Skeletal muscle satellite cell (primary cell): ENCODE results near the gene FZD8.

ENCODE experiments used
- H3K27me3 ChIP-seq: 2 replicates; pipeline ENCODE4 v1.7.0; 2013; ENCODE audit warnings: low read length; ENCODE audit not compliant: control insufficient read depth, insufficient read depth
- H3K36me3 ChIP-seq: 2 replicates; pipeline ENCODE4 v1.7.0; 2013; ENCODE audit warnings: mild to moderate bottlenecking, control low read depth, low read length; ENCODE audit not compliant: insufficient read depth
- H3K4me1 ChIP-seq: 2 replicates; pipeline ENCODE4 v1.7.0; 2013; ENCODE audit warnings: low read length; ENCODE audit not compliant: control insufficient read depth, insufficient read depth
- H3K4me2 ChIP-seq: 2 replicates; pipeline ENCODE4 v1.7.0; 2013; ENCODE audit warnings: mild to moderate bottlenecking, low read length
- H3K4me3 ChIP-seq: 2 replicates; pipeline ENCODE4 v1.7.0; 2013; ENCODE audit warnings: low read length
- H3K9ac ChIP-seq: 2 replicates; pipeline ENCODE4 v1.7.0; 2013; ENCODE audit warnings: mild to moderate bottlenecking, low read depth, low read length, moderate library complexity
- H3K9me3 ChIP-seq: replicated peaks from 2 replicates; pipeline ENCODE4 v1.7.0; 2013; ENCODE audit warnings: mild to moderate bottlenecking, control low read depth, low read length

Gene FZD8

DNA sequence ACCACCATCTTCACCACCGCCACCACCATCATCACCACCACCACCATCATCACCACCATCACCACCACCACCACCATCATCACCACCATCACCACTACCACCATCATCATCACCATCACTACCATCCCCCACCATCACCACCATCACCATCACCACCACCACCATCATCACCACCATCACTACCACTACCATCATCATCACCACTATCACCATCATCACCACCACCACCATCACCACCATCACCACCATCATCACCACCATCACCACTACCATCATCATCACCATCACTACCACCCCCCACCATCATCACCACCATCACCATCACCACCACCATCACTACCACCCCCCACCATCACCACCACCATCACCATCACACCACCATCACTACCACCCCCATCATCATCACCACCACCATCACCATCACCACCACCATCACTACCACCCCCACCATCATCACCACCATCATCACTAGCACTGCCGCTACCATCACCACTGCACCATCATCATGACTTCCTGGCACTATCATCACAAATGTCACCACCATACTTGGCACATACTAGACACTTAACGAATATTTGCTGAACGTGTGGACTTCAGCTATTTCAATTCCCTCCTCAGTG lies 25.3 kb upstream of the FZD8 start:
- H3K4me3 ChIP-seq, result no peak overlapping the region
- H3K4me2 ChIP-seq, result no peak overlapping the region
- H3K27me3 ChIP-seq, result peaks cover 10% of the 10 kb centered on the region
- H3K4me1 ChIP-seq, result no peaks in the 10 kb centered on the region
- no peaks in the 10 kb centered on the region for H3K36me3 ChIP-seq
- H3K9ac ChIP-seq, result no peak overlapping the region
- H3K9me3 ChIP-seq, result no peaks in the 10 kb centered on the region

- Histone ChIP-seq H3K36me3 (no peaks in the 10 kb centered on the region), H3K4me1 (no peaks in the 10 kb centered on the region), H3K9me3 (no peaks in the 10 kb centered on the region), H3K4me3 (no peak overlapping the region), H3K9ac (no peak overlapping the region), H3K27me3 (peaks cover 10% of the 10 kb centered on the region), H3K4me2 (no peak overlapping the region)
Measured at GRCh38 chr10:35661236-35661635, 19.1 kb upstream of the FZD8 start.

DNA sequence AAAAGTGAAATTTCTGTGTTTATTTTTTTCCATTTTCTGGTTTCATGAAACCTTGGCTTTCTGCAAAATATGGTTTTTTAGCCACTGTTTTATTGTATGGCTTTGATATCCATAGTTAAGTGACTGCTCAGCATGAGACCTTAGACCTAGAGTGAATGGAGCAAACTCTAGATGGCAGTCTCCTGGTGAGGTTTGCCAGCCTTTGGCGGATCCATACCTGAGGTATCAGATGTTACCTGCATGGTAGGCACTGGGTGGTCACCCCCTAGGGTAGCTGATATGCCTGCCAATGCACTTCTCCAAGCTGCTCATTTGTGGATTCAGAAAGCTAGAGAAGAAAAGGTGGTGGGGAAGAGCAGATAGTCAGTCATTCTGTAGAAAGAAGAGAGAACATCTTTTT lies 17.4 kb upstream of the FZD8 start:
- Histone ChIP-seq H3K9ac (no peak overlapping the region), H3K36me3 (no peaks in the 10 kb centered on the region), H3K9me3 (no peaks in the 10 kb centered on the region), H3K4me2 (no peak overlapping the region), H3K4me1 (no peaks in the 10 kb centered on the region), H3K4me3 (no peak overlapping the region), H3K27me3 (peaks cover 10% of the 10 kb centered on the region)

- Histone ChIP-seq H3K4me1 (no peaks in the 10 kb centered on the region), H3K36me3 (no peaks in the 10 kb centered on the region), H3K4me2 (no peak overlapping the region)
Measured at GRCh38 chr10:35657621-35658020, 15.5 kb upstream of the FZD8 start.

DNA sequence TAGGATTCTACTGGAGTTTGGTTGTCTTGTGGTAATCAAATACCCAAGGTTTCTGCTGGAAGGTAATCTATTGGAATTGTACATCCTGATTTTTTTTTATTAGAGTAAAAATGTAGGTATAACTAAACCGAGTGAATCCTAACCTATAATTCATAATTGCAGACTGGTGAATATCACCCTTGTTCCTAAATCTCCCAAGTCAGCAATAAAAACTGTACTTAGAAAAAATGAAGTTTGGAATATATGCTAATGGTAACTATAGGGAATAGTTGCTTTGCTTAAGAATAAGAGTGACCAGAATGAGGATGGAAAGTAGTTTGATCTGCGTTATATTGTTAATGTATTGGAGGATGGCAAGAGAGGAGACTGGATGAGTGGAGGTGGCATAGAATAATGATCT lies 10.7 kb upstream of the FZD8 start:
- Histone ChIP-seq H3K4me3 (no peak overlapping the region), H3K4me1 (no peaks in the 10 kb centered on the region), H3K36me3 (no peaks in the 10 kb centered on the region), H3K27me3 (peaks cover 12% of the 10 kb centered on the region), H3K4me2 (no peak overlapping the region), H3K9ac (no peak overlapping the region), H3K9me3 (no peaks in the 10 kb centered on the region)

More at GRCh38 chr10:35657621-35658020, 15.5 kb upstream of the FZD8 start:
- no peak overlapping the region for H3K9ac ChIP-seq
- H3K27me3 ChIP-seq, result no peaks in the 10 kb centered on the region
- H3K4me3 ChIP-seq, result no peak overlapping the region
- H3K9me3 ChIP-seq, result no peaks in the 10 kb centered on the region

DNA sequence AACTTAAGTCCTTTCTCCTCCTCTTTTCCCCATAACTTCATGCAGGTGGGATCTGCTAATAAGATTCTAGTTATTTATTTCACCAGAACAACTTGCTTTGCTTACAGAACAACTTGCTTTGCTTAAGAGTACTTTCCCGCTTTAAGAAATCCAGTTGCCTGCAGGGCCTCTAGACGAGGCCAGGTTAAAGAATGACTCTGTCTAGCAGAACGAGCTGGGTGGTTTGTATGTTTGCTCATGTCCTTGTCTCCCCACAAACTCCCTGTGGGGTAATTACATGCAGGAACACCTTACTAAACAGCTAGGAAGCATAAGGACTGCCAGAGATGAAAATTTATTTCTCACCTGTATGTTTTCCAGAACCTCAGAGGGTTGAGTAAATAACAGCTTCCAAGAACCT lies 8.8 kb upstream of the FZD8 start:
- no peaks in the 10 kb centered on the region for H3K36me3 ChIP-seq
- no peaks in the 10 kb centered on the region for H3K9me3 ChIP-seq
- no peak overlapping the region for H3K4me2 ChIP-seq
- peaks cover 12% of the 10 kb centered on the region for H3K27me3 ChIP-seq
- H3K9ac ChIP-seq, result no peak overlapping the region
- H3K4me1 ChIP-seq, result no peaks in the 10 kb centered on the region
- H3K4me3 ChIP-seq, result no peak overlapping the region

DNA sequence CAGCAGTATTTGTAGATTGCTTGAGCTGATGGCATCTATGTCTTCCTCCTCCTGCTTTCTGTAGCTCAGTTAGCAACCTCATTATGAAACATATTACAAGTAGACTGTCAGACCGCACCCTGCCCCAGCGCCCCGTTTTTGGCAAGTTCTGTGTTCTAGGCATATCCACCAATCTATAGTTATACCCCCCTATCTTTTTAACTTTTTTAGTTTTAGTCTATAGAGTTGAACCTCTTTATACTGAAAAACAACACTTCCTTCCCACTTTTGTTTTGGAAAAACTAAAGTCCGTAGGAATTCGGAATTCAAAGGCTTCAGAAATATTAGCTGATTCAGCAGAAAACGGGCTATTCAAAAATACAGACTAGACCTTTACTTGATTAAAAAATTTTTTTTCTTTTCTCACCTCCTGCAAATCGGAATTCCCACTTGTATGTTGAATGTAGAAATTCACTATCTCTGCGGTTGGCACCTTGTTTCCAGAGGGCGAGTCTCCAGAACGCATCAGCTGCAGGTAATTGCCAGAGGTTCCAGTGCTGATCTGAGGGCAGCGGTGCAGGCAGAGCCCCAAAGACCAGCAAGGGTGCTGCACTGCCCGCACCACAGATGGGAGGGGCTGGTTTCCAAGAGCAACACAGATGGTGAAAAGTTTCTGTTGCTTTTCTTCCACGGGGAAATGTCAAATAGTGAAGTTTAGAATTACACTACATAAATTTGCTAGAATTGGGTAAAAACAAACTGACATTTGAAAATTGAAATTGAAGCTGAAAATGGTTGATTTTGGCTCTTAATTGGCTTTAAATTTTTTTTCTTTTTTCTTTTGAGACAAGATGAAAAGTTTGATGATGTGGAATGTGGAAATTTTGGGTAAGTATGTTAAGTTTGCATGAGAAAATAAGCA lies 2.2 kb upstream of the FZD8 start:
- Histone ChIP-seq H3K27me3 (peaks cover 9% of the 10 kb centered on the region), H3K4me3 (peak overlapping the region; percentile 94), H3K36me3 (no peaks in the 10 kb centered on the region), H3K4me2 (peak overlapping the region; percentile 100), H3K9ac (no peak overlapping the region), H3K9me3 (no peaks in the 10 kb centered on the region), H3K4me1 (peaks cover 25% of the 10 kb centered on the region)

DNA sequence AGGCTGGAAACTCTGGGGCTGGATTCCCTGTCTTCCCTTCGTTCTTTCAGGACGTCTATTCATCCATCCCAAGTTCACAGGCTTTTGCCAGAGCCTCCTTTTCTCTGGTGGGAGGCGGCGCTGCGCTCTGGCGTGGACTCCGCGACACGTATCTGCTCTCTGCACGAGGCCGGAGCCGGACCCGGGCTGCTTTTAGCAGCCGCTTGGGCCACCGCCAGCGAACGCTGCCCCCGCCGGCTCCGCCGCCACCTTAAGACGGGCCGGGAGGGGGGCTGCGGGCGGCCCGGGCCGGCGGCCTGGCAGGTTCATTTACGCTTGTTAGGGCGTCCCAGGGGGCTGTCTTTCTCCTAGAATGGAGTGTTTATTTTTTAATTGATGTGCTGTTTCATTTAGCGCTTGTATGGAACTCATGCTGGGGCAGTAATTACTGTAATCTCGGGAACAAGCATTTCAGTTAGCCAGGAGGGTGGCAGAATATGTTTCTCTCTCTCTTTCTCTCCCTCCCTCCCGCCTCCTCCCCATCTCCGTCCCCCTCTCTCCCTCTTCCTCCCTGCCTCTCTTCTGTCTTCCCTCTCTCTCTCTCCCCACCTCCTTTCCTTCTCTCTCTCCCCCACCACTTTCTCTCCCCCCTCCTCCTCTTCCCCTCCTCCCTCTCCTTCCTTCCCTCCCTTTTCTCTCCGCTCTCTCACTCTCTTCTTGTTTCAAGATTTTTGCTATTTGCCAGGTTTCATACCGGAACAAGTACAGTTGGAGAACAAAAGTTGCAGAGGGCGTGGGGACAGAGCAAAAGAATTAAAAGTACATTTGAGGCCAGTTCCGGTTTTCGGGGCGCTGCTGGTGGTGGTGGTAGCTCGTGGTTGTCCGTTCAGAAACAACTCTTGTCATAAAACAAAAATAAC lies 1.3 kb upstream of the FZD8 start:
- Histone ChIP-seq H3K9me3 (no peaks in the 10 kb centered on the region), H3K9ac (peak overlapping the region; percentile 76), H3K4me3 (peak overlapping the region; percentile 94), H3K36me3 (no peaks in the 10 kb centered on the region), H3K27me3 (peaks cover 9% of the 10 kb centered on the region), H3K4me1 (peaks cover 25% of the 10 kb centered on the region), H3K4me2 (peak overlapping the region; percentile 100)

- Histone ChIP-seq H3K4me1 (peaks cover 25% of the 10 kb centered on the region), H3K36me3 (no peaks in the 10 kb centered on the region), H3K4me2 (peak overlapping the region; percentile 100), H3K9ac (peak overlapping the region; percentile 76), H3K9me3 (no peaks in the 10 kb centered on the region), H3K4me3 (peak overlapping the region; percentile 94), H3K27me3 (peaks cover 9% of the 10 kb centered on the region)
Measured at GRCh38 chr10:35642793-35643114, 658 bp upstream of the FZD8 start.

GRCh38 chr10:35641676-35642034 lies 441 bp downstream of the FZD8 start:
- no peaks in the 10 kb centered on the region for H3K9me3 ChIP-seq
- H3K9ac ChIP-seq, result peak overlapping the region; percentile 76
- peaks cover 9% of the 10 kb centered on the region for H3K27me3 ChIP-seq
- H3K4me2 ChIP-seq, result peak overlapping the region; percentile 100
- peak overlapping the region; percentile 94 for H3K4me3 ChIP-seq
- no peaks in the 10 kb centered on the region for H3K36me3 ChIP-seq
- peaks cover 25% of the 10 kb centered on the region for H3K4me1 ChIP-seq

GRCh38 chr10:35640951-35641675 lies 983 bp downstream of the FZD8 start:
- Histone ChIP-seq H3K27me3 (peaks cover 9% of the 10 kb centered on the region), H3K9ac (peak overlapping the region; percentile 76)

More at GRCh38 chr10:35640951-35641675, 983 bp downstream of the FZD8 start:
- Histone ChIP-seq H3K4me3 (peak overlapping the region; percentile 94), H3K9me3 (no peaks in the 10 kb centered on the region), H3K4me2 (peak overlapping the region; percentile 100), H3K4me1 (peaks cover 25% of the 10 kb centered on the region), H3K36me3 (no peaks in the 10 kb centered on the region)
